Hippocampal formation (tissue), 2 donors: ENCODE measurements around the gene SZRD1.

Experiments
- DNase-seq, 2 donors: peaks; one replicate each; lab custom pipeline; 2025; lab: John Stamatoyannopoulos, UW

SZRD1 gene

DNA sequence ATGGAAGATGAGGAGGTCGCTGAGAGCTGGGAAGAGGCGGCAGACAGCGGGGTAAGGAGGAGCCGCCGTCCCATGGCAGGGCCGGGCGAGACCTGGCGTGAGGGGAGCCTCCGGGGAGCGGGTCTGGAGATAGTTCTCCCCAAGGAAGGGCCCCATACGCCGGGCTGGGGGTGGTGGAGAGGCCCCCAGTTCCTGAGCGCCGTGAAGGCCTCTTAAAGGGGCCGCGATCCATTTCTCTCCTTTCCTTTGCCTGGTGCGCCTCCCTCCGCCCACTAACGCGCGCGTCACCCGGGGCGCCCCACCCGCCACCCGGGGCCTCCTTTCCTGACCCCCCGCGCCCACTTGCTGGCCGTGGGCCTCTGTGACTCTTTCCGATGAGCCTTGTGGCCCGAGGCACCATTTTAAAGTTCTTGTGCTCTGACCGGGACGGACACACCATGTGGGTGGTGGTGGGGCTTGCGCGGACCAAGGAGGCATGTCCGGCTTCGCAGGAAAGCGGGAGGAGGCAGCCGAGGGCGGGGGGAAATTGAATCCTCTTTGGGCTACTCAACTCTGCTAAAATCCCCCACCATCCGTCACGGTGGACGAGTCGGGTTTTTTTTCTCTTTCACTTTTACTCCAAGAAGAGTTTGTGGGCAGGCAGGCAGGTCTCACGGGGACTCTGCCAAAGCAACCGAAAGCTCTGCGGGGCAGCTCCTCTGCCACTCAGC lies 371 bp downstream of the SZRD1 start:
- DNase-seq, result peak; percentile 93 to 94

DNA sequence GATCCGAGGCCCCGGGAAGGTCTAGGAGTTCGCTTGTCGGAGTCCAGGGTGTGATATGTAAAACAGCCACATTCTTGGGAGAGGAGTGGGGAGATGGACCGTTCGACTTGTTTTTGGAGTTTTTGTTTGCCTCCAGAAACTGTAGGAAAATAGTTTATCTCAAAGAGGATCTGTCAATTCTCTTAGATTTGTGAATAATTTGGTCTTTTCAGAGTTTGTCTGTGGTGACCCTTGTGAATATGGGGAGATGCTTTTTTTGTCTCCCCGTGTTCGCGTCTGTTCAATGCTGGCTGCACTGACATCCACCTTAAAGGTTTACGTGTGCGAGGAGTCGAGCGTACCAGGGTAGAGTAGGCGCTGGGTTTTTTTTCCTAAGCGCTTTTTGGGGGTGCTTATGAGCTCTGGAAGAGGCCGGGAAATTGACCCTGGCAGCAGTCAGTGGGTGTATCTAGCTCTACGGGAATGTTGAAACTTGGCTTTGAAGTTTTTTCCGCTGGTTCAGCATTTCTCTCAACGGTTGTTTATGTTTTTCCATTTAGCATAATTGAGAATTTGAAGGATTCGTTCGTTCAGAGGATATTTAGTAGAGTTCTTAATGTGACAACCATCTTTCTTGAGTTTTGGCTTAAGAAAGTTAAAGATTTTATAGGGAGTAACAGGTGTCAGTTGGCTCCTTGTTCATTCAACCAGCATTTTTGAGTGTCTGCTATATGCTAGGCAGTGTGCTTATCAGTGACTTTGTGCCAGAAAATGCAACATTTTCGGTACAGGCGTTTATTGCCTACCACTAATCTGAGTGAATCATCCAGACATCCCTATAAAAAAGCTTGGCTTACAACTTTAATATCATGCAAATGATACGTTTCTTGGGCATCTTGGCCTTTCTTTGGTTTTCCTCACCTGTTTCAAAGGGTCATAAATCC lies 1.2 kb downstream of the SZRD1 start:
- DNase-seq, result no peak

DNA sequence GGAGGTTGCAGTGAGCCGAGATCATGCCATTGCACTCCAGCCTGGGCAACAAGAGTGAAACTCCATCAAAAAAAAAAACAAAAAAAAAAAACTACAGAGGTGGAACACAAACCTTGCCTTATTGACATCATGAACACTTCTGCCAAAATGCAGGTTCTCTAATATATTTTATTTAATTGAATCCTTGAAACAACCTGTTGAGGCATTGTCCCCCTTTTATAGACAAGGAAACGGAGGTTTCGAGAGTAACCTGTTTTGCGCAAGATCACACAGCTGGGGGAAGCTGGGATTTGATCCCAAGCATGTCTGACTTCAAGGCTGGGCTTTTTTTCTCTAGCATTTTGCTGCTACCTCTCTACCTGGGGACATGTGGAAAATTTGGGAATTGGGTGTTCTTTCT lies 2.8 kb downstream of the SZRD1 start:
- no peak for DNase-seq

DNA sequence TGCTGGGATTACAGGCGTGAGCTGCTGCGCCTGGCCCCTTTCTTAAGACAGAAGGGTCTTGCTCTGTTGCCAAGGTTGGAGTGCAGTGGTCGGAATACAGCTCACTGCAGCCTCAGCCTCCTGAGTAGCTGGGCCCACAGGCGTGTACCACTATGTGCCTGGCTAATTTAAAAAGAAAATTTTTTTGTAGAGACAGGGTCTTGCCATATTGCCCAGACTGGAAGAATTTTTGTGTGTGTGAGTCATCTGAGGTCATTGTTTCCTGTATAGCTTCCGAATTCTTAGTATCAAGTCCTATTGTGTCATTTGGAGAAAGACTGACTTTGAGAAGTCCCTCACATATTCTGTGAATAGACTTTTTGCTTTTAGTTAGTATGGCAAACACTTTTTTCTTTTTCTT lies 4.7 kb downstream of the SZRD1 start:
- no peak for DNase-seq

DNA sequence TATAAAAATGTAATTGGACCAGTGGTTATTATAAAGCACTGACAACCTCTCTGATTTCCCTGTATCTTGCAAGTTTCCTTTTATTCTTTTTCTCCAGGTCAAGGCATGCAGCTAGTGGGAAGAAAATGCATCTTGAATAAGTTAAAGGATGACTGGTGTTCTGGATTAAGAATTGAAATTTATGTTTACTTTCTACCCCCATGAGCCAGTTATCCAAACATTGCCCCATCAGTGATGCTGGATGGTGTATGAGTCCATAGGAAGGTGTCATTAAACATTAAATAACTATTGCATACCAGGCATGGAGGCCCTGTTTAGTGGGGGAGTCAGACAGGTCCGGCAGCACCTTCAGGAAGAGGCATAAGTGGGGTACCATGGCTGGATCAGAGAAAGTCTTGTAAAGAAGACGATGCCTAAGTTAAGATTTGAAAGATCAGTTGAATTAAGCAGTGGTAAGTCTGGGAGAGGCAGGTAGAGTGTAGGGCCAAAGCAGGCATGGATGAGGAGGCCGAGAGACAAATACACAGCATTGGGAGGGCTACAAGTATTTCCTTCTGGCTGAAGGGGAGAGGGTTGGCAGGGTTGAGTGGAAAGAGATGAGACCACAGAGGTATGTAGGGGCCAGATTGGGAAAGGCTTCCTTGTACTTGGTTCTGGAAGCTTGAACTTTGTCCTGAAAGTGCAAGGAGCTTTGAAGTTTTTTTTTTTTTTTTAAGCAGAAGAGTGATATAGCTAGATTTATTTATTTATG lies 5.7 kb downstream of the SZRD1 start:
- DNase-seq, result no peak

DNA sequence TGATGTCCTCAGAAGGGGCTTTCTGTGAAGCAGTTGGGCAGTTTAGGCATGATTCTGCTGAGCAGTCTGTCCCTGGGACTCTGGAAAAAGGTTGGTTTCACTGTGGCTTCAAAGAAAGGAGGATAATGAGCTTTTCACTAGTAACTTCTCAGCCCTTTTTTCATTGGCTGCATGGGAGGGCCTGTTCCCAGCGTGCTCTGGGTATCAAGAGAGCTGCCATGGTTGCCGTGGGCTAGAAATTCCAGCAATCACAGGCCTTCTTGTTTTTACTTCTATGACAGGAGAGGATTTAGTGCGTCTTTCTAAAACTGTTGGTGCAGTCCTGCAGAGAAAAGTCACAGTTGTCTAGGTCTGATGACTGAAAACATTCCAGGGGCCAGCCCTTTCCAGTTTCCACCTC lies 7.2 kb downstream of the SZRD1 start:
- DNase-seq, result peak in 1 of 2 donors; percentile 4

DNA sequence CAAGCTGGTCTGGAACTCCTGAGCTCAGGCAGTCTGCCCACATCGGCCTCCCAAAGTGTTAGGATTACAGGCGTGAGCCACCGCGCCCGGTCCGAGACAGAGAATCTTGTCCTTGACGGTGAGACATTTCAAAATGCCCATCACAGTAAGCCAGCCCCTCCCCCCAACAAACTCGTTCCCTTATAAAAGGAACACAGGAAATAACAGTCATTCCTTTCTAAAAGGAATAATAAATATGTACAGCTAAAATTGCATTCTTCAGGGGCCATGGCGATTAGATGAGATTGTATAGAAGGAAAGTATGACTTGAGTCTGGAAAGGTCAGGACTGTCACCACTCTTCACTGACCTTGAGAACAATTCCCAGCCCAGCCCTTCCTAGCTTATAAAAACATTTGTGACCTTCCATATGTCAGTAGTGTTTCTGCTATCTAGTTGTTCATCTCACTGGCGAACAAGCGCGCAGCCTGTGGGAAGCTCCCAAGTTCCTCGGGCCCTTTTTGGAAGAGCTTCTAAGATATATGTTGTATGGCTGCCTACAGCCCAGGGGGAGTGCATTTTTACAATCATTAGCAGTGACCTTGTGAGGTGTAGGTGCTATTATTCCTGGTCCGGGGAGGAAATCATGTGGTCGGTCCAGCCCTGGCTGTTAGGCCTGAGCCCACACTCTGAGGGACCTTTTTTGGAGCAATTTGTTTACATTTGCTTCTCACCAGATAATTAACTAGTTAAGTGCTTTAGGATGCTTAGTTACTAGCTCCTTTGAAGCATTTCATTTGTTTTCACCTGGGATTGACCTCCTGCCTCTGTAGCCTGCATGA lies 8.7 kb downstream of the SZRD1 start:
- DNase-seq, result no peak

DNA sequence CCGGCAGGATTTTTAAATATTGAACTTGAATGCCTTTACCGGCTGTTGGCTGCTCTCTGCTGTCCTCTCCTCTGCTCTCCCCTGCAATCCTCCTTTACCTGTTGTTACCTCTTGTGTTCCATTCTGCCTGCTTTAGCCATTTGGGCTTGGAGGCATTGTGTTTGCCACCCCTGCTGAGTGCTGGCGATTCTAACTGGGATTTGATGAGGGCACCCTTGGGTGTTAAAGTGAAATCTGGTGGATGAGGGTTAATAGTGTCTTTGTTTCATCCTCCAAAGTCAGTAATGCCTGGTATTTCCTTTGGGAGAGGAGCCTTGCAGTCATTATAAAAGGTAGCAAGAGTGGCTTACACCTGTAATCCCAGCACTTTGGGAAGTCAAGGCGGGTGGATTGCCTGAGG lies 9.9 kb downstream of the SZRD1 start:
- no peak for DNase-seq

DNA sequence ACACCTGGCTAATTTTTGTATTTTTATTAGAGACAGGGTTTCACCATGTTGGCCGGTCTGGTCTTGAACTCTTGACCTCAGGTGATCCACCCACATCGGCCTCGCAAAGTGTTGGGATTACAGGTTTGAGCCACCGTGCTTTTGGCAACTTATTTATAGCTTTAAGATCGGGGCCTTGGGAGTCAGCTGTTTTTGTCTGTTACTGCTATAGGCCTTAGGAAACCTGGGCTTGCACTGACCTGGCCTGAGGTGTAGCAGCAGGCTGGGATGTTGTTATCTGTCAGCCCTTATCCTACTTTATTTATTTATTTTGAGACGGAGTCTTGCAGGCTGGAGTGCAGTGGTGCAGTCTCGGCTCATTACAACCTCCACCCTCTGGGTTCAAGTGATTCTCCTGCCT lies 11.4 kb downstream of the SZRD1 start:
- DNase-seq, result no peak

DNA sequence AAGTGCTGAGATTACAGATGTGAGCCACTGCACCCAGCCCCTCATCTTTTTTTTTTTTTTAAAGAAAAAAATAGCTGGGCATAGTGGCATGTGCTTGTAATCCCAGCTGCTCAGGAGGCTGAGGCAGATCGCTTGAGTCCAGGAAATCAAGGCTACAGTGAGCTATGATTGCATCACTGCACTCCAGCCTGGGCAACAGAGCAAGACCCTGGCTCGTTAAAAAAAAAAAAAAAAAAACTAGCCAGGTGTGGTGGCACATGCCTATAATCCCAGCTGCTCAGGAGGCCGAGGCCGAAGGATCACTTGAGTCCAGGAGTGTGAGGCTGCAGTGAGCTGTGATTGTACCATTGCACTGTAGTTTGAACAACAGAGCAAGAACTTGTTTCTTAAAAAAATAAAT lies 13.8 kb downstream of the SZRD1 start:
- DNase-seq, result no peak

DNA sequence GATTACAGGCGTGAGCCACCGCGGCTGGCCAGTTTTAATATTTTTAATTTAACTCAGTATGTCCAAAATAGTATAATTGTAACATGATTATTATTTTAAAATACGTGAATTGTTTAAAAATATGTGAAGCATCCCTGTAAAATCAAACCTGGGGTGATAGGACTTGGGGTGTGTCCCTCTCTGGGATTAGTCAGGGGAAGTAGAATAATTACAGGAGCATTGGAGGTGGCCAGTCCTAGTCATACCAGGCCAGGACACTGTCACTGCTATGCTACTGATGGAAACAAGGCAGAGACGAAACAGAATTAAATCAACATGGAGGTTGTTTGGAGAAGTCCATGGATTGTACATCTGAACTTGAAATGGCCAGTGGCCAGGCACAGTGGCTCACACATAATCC lies 16.8 kb downstream of the SZRD1 start:
- DNase-seq, result no peak

DNA sequence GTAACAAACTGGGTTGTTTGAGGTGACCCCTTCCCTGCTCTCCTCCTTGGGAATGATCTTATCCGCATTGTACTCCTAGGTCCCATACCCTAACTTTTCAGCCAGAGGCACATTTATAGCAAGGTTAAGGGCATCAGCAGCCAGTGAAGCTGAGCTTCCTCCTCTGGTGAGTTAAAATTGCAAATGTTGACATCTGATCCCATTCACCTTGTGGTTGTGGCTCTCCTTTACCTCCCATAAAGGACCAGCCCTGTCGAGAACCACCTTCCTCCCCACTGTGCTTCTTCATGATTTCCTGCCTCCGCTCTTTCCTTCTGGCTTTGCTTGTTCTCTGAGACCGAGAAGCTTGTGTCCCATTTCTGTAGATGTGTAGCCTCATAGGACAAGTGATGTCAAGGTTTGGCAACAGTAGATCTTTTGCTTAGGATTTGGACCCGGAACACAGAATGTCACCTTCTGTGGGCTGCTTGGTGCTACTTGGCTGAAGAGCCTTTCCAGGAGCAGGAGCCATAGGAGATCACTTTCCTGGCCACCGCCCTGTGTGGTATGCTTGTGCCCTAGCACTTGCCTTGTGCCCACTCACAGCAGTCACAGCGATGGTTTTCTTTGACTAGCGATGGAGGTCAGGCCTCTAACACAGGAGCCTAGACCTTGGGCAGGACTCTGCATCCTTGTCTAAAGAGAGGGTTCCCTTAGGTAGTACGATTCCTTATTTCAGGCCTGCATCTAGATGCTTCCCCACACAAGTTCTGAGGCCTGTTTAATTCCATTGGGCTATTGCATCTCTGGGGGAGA lies 18.8 kb downstream of the SZRD1 start:
- no peak for DNase-seq

DNA sequence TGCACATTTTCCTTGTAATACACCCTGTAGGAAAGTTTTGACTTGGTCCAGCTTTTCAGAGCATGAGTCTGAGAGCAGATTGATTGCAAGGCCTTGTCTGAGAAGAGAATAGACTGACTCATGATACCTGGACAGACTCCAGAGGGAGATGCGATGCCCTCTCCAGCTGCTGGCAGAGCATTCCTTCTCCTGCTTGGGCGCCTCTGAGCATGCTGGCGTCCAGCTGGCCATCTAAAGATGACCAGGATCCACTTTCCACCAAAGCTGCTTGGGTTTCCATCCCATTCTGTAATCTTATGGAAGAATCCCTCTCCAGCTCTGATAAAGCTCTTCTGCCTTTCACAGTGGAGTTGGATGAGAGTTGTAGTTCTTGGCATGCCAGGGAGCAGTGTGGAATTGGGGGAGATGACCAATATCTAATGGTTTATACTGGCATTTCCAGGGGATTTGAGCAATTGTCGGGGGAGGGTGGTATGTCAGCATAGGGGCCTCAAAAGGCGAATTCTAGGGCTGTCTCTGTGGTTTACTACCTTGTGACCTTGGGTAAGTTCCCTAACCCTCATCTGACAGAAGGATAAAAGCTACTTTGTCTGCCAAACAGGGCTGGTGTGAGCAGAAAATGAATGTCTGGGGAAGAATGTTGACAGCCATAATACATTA lies 19.5 kb downstream of the SZRD1 start:
- peak in 1 of 2 donors; percentile 10 for DNase-seq

DNA sequence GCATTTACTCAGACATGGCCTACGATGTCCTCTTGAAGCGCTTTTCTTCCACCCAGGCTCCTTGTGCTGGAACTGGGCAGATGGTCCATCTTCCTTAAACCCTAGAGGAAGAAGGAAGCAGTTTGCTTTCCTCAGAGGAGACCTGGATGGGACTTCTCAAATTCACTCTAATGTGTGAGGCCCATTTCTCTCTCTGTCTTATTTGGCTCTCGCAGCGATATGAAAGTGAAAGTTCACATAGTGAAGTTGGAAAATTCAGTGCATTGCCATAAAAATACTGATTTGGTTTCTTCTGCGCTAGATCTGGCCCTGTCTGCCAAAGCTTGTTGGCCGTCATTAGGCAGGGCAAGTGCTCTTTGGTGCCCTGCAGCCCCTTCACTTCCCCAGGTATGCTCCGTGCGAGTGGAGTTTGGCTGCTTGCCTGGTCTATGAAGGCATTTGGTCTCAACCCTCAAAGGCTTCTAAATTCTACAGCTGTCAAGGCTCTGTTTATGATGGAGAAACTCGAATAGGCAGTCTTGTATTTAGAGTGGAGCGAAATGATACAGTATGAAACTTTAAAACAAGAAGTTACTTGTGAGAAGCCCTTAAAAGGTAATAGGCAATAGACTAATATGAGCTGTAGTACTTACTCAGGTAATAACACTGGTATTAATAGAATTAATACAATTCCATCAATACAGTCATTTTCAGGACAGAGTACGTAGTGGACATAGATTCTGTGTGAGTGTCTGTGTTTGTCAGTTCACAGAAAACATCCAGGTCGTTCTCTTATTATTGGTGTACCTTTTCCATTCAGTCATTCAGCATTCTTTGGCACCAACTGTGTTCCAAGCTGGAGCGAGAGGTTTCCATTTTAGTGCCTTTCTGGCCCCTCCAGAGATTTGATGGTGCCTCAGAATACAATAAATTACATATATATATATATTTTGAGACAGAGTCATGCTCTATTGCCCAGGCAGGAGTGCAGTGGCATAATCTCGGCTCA lies 20.5 kb downstream of the SZRD1 start:
- DNase-seq, result no peak

DNA sequence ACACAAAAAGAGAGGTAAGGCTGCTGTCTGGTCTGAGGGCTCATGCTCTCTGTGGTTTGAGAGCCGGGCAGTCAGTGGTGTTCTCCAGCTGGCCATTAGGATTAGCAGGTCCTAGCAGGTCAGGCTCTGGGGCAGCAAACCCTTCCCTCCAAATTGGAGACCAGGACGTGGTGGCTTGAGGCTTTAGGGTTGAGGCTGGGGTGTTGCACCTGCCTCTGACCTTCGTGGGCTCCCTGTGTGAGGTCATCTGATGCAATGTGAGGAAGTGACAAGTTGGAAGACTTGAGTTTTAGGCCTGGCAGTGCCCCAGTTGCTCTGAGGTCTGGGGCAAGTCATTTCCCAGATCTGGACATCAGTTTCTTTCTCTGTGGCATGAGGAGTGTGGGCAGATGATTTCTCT lies 24.4 kb downstream of the SZRD1 start:
- DNase-seq, result no peak

DNA sequence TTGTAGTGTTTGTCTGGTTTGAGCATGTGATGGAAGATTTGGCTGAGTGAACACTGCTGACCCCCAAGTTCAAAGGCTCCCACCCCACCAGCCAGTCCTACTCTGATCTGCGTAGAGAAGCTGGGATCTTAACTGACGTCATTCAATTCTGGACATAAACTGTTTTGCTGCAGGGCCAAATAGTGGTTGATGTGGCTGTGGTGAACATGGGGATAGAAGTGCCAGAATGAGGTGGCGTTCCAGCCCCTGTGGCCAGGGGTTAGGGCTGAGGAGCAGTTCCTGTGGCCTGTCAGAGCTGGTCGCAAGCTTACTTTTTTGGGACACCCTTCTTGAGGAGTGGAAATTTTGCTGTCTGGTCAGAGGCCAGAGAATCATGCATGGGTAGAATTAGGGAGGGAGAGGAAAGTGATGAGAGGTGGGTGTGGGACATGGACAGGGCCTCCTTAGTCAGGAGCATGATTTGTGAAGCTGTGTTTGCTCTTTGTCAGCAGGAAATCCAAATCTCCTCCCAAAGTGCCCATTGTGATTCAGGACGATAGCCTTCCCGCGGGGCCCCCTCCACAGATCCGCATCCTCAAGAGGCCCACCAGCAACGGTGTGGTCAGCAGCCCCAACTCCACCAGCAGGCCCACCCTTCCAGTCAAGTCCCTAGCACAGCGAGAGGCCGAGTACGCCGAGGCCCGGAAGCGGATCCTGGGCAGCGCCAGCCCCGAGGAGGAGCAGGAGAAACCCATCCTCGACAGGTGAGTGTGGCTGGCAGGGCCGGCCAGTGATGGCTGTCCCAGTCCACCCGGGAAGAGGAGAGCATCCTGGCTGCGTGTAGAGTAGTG lies 25.9 kb downstream of the SZRD1 start:
- no peak for DNase-seq

DNA sequence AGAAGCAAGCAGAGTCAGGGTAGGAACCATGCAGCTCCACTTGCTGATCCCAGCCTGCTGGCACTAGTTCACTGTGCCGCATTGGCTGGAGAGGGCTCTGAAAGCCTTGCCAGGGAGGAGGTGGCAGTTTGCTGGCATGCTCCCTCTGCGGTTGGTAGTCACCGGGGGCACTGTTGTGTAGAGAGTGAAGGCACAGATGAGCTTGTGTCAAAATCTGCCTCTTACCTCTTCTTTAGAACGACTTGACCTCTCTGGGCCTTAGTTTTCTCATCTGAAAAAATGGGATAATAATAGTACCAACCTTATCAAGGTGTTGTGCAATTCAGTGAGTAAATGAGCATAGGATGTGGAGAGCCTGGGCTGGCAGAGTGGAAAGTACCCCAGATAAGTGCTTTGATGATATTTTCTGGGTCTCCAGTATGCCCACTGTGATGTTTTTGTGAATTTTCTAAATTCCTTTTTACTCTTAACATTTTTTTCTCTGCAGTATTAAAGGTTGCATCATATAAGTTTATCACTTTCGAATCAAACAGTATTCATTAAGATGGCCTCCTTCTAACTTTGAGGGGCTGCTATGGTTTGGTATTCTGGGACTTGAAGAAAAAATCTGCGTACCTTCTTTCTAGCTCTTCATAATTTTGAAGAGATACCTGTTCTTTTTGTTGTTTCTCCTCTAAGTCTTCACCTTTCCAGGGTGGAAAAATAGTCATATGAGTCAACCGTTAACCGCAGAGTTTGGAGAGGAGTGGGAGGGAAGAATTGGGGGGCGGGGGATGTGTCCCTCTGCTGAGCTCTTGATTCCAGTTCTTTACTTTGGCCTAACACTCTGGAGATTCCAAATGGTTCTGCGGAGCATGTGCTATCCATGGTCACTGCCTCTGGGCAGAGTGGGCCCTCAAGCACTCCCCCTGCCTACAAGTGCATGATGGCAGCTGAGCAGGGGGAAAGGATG lies 26.8 kb downstream of the SZRD1 start:
- no peak for DNase-seq
